NCI-H2107 (cell line): ENCODE data around the gene PRKCE.

ENCODE experiments used
- DNase-seq: peaks from one replicate; lab custom pipeline; 2025; lab: John Stamatoyannopoulos, UW

The PRKCE gene

GRCh38 chr2:45938649-45939511 is 287.4 kb downstream of the PRKCE start:
- peak; percentile 31 for DNase-seq

GRCh38 chr2:45941531-45942236 is 290.2 kb downstream of the PRKCE start:
- no peak for DNase-seq

- DNase-seq = no peak
Observed at GRCh38 chr2:45942237-45942738, 290.8 kb downstream of the PRKCE start.

GRCh38 chr2:45943219-45944044 is 292.0 kb downstream of the PRKCE start:
- no peak for DNase-seq

- no peak for DNase-seq
Observed at GRCh38 chr2:45944074-45944473, 292.6 kb downstream of the PRKCE start.

- no peak for DNase-seq
Observed at GRCh38 chr2:45945302-45945717, 293.8 kb downstream of the PRKCE start.

- no peak for DNase-seq
Observed at GRCh38 chr2:45946023-45946422, 294.5 kb downstream of the PRKCE start.

- no peak for DNase-seq
Observed at GRCh38 chr2:45950606-45951005, 299.1 kb downstream of the PRKCE start.

GRCh38 chr2:45951025-45951727 is 299.7 kb downstream of the PRKCE start:
- DNase-seq = no peak

GRCh38 chr2:45952591-45952990 is 301.1 kb downstream of the PRKCE start:
- no peak for DNase-seq

GRCh38 chr2:45953376-45954027 is 302.0 kb downstream of the PRKCE start:
- no peak for DNase-seq

GRCh38 chr2:45954233-45954850 is 302.9 kb downstream of the PRKCE start:
- DNase-seq = no peak

- no peak for DNase-seq
Observed at GRCh38 chr2:45957533-45958227, 306.2 kb downstream of the PRKCE start.

GRCh38 chr2:45960057-45960863 is 308.8 kb downstream of the PRKCE start:
- no peak for DNase-seq

GRCh38 chr2:45962177-45962921 is 310.9 kb downstream of the PRKCE start:
- no peak for DNase-seq

GRCh38 chr2:45963816-45964215 is 312.3 kb downstream of the PRKCE start:
- no peak for DNase-seq

GRCh38 chr2:45964223-45964841 is 312.9 kb downstream of the PRKCE start:
- DNase-seq = no peak

GRCh38 chr2:45964906-45965305 is 313.4 kb downstream of the PRKCE start:
- DNase-seq = no peak
